HG03064 (cell line): ENCODE measurements around the gene RSL24D1.
"Not testable (repeated sequence)": the region's sequence is repeated elsewhere in the genome, so short reads cannot be mapped to it uniquely, and the experiment has no call there.

Experiments
- ATAC-seq: cut with Tn5 transposase; IDR thresholded peaks from one replicate; pipeline ENCODE4 v1.9.1; 2021; ENCODE audit warnings: low read depth; ENCODE audit not compliant: unreplicated experiment

RSL24D1 gene

GRCh38 chr15:55220606-55221005, 23.9 kb upstream of the RSL24D1 start:
- ATAC-seq: no peak

GRCh38 chr15:55218056-55218455, 21.3 kb upstream of the RSL24D1 start:
- ATAC-seq: no peak

DNA sequence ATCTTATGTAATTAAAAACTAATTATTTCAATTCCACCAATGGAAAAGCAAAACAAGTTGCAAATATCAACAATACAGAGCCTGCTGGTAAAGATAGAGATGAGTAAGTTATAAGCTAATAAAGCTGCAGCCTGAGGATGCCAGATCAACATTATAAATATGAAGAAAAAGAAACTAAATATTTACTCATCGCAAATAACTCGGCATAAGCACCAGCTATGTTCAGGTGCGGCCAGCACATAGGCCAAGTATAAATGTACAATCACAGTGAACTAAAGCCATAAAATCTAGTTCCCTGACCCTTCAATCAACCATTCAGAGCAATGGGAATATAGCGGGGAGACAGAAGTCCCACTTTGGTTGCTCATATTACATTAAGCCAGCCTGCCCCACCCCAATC, 7.7 kb upstream of the RSL24D1 start:
- ATAC-seq: no peak

- no peak for ATAC-seq
Measured at GRCh38 chr15:55202206-55202605, 5.5 kb upstream of the RSL24D1 start.

DNA sequence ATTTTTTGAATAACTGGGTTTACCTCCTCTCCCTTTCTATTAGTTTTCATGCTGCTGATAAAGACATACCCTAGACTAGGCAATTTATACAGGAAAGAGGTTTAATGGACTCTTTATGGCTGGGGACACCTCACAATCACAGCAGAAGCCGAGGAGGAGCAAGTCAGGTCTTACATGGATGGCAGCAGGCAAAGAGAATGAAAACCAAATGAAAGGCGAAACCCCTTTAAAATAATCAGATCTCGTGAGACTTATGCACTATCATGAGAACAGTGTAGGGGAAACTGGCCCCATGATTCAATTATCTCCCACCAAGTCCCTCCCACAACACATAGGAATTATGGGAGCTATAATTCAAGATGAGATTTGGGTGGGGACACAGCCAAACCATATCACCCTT, 2.0 kb upstream of the RSL24D1 start:
- ATAC-seq: no peak

GRCh38 chr15:55197719-55198118, 978 bp upstream of the RSL24D1 start:
- ATAC-seq: no peak

GRCh38 chr15:55197362-55197705, 593 bp upstream of the RSL24D1 start:
- peak; percentile 12 for ATAC-seq

DNA sequence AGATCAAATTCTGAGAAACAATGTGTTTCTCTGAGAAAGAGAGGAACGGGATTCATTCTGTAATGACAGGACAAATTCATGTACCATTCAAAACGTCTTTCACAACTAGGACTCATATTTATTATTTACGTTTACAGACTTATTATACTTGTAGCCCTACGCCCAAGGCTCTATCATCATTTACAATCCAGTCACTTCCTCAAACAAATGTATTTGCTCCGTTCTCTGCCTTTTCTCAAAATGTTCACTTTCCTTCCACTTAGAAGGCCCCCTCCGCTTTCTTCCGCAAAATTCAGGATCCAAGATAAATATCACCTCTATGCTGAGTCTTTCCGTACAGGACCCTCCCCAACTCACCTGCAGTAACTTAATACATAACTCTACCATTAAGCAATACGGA, 745 bp downstream of the RSL24D1 start:
- ATAC-seq: no peak

GRCh38 chr15:55194256-55194655, 2.5 kb downstream of the RSL24D1 start:
- no peak for ATAC-seq

GRCh38 chr15:55186331-55186730, 10.4 kb downstream of the RSL24D1 start:
- ATAC-seq: no peak

GRCh38 chr15:55183679-55184078, 13.1 kb downstream of the RSL24D1 start:
- ATAC-seq: no peak

DNA sequence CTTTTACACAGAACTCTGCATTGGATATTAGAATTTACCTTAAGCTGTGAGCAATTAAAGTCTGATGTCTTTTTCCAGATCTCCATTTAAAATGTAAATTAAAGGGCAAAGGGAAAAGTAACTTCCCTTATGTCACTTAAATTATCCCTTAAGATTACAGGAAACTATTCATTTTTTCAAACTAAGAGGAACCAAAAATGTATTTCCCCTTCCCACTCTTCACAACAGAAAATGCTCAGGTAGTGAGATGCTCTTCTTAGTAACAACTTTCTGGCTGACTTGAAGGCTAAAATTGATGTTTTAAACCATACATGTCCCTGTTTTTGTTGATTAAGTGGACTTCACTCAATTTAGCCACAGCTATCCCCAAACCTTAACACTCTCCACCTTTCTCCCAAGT, 17.6 kb downstream of the RSL24D1 start:
- no peak for ATAC-seq

DNA sequence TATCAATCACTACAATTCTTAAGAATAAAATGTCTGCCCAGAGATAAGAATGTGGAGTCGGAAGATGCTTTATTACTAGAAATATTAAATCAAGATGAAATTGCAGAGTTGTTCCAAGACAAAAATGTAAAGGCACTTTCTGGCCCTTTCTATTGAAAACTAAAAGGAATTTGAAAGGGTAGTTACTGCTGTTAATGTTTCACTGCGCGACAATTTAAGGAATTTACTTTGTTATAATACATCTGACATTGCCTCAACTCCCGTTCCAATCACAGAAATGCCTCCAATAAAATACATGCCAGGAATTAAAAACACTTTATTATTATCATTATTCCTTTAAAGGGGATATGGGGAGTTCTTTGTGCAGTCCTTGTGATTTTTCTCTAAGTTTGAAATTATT, 26.4 kb downstream of the RSL24D1 start:
- ATAC-seq: no peak

GRCh38 chr15:55168350-55168974, 28.3 kb downstream of the RSL24D1 start:
- peak; percentile 73 for ATAC-seq

DNA sequence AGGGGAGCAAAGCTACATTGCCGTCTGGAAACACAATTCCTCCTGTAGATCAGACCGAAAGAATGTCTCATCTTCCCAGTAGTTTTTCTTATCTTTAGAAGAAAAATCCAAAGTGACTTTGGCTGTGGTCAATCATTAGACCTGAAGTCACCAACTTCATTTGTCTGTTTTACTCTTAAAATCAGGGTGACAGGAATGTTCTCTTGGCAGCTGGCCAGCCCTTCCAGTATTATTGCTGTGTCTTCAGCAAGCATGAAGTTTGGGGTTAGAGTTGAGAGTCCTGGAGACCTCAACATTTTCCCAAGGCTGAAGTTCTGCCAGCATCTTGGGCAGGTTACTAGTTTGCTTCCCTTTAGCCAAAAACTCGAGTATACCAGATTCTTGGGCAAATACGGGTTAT, 32.5 kb downstream of the RSL24D1 start:
- no peak for ATAC-seq

DNA sequence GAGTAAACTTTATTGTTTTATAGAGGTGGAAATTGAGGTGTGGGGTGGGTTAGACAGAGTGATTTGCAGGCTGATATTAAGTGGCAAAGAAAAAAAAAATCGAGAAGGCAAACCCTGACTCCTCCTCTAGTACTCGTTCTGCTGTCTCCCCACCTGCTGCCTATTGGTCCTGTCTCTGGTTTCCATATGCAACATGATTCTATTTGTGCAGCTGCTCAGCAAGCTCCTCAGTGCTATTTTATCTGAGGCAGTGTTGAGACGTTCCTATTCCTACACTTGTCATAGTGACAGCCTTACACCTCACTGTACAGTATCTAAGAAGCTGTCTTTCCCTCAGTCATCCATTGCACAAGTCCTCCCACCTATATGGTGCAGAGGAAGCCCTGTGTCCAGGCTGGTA, 45.1 kb downstream of the RSL24D1 start:
- ATAC-seq: no peak

- ATAC-seq: not testable (repeated sequence)
Measured at GRCh38 chr15:55143132-55143531, 53.6 kb downstream of the RSL24D1 start.

GRCh38 chr15:55133972-55134371, 62.8 kb downstream of the RSL24D1 start:
- no peak for ATAC-seq

DNA sequence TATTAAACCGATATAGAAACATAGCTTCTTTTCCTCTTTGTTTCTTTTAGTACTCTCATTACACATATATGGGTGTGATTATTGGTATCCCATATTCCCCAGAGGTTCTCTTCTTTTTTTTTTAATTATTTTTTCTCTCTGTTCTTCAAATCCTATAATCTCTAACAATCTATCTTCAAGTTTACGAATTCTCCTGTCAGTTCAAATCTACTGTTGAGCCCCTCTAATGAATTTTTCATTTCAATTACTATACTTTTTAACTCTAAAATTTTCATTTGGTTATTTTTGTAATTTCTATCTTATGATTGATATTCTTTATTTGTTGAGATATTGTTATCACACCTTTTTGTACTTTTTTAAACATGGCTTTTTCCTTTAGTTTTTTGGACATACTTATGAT, 64.1 kb downstream of the RSL24D1 start:
- no peak for ATAC-seq
